Activated CD4-positive, alpha-beta T cell treated with anti-CD3 and anti-CD28 coated beads for 24 hours (primary cell): Measurements from ENCODE around the gene NINJ2.
"Not testable (repeated sequence)": the region's sequence is repeated elsewhere in the genome, so short reads cannot be mapped to it uniquely, and the experiment has no call there.

Experiments used
- DNase-seq, 2 donors: peaks; one replicate each; pipeline ENCODE4 v3.0.0-alpha.2; 2020; ENCODE audit warnings: low read depth in 2 of 2

The NINJ2 gene

GRCh38 chr12:663293-663871 lies at the start of gene NINJ2:
Gene NINJ2, minus strand, starts transcription at chr12:663445. Its CDS starts 85 bp downstream, at chr12:663360.
- no peak for DNase-seq

- DNase-seq, result no peak
Measured at GRCh38 chr12:712172-712863, 49.1 kb upstream of the NINJ2 start.

GRCh38 chr12:709455-710020 lies 46.3 kb upstream of the NINJ2 start:
- no peak for DNase-seq

GRCh38 chr12:708084-708483 lies 44.8 kb upstream of the NINJ2 start:
- not testable (repeated sequence) for DNase-seq

GRCh38 chr12:704516-705242 lies 41.4 kb upstream of the NINJ2 start:
- DNase-seq, result no peak

- no peak for DNase-seq
Measured at GRCh38 chr12:701896-702539, 38.8 kb upstream of the NINJ2 start.

GRCh38 chr12:700016-700415 lies 36.8 kb upstream of the NINJ2 start:
- no peak for DNase-seq

- not testable (repeated sequence) for DNase-seq
Measured at GRCh38 chr12:698222-698621, 35.0 kb upstream of the NINJ2 start.

- no peak for DNase-seq
Measured at GRCh38 chr12:697481-697880, 34.2 kb upstream of the NINJ2 start.

- no peak for DNase-seq
Measured at GRCh38 chr12:694734-695503, 31.7 kb upstream of the NINJ2 start.

- DNase-seq, result no peak
Measured at GRCh38 chr12:693934-694533, 30.8 kb upstream of the NINJ2 start.

- no peak for DNase-seq
Measured at GRCh38 chr12:692274-692673, 29.0 kb upstream of the NINJ2 start.

- DNase-seq, result no peak
Measured at GRCh38 chr12:690466-690865, 27.2 kb upstream of the NINJ2 start.

- peak; percentile 37 to 49 for DNase-seq
Measured at GRCh38 chr12:685388-685787, 22.1 kb upstream of the NINJ2 start.

GRCh38 chr12:684416-684815 lies 21.2 kb upstream of the NINJ2 start:
- DNase-seq, result no peak

GRCh38 chr12:681568-682256 lies 18.5 kb upstream of the NINJ2 start:
- no peak for DNase-seq

GRCh38 chr12:678747-679712 lies 15.8 kb upstream of the NINJ2 start:
- no peak for DNase-seq

GRCh38 chr12:675562-675961 lies 12.3 kb upstream of the NINJ2 start:
- no peak for DNase-seq

GRCh38 chr12:674272-674781 lies 11.1 kb upstream of the NINJ2 start:
- peak; percentile 60 to 76 for DNase-seq
